CD14-positive monocyte (primary cell): ENCODE data around the gene ADAMTS17. TPM values are rescaled to one million over a fixed set of nuclear protein-coding genes. Genes with fewer than 3 reads are reported as not detected.

ENCODE experiments used
- DNase-seq, 3 donors: peaks; one replicate each; pipeline ENCODE4 v3.0.0-alpha.2; 2011 to 2022
- H2AFZ ChIP-seq: 2 replicates; pipeline ENCODE4 v1.6.0; 2012; ENCODE audit warnings: mild to moderate bottlenecking, low read depth, low read length, inconsistent platforms; ENCODE audit not compliant: insufficient read depth, poor library complexity, severe bottlenecking
- H3K27ac ChIP-seq, 2 donors: 1 replicate in 1 of 2; 2 replicates in 1 of 2; pipeline ENCODE4 v1.5.1; 2012 to 2013; ENCODE audit warnings: low read length in 2 of 2, control low read depth in 1 of 2, inconsistent platforms in 1 of 2, low read depth in 1 of 2, mild to moderate bottlenecking in 1 of 2
- H3K27me3 ChIP-seq, 2 donors: one replicate each; pipeline versions ENCODE4 v1.6.0 to v1.6.1; 2011 to 2013; ENCODE audit warnings: low read length in 2 of 2; ENCODE audit not compliant: control insufficient read depth in 2 of 2, insufficient read depth in 2 of 2
- H3K36me3 ChIP-seq, 2 donors: replicated peaks in 1 of 2; 1 replicate in 1 of 2; 2 replicates in 1 of 2; pipeline versions ENCODE4 v1.5.1 to v1.6.1; 2012 to 2013; ENCODE audit warnings: low read length in 2 of 2, control low read depth in 1 of 2, inconsistent platforms in 1 of 2, mild to moderate bottlenecking in 1 of 2; ENCODE audit not compliant: insufficient read depth in 2 of 2, control insufficient read depth in 1 of 2
- H3K4me1 ChIP-seq, 2 donors: 1 replicate in 1 of 2; 2 replicates in 1 of 2; pipeline versions ENCODE4 v1.5.1 to v1.6.1; 2012 to 2013; ENCODE audit warnings: low read length in 2 of 2, control low read depth in 1 of 2, inconsistent platforms in 1 of 2, mild to moderate bottlenecking in 1 of 2, moderate library complexity in 1 of 2; ENCODE audit not compliant: insufficient read depth in 2 of 2, control insufficient read depth in 1 of 2
- H3K4me2 ChIP-seq: replicated peaks from 2 replicates; pipeline ENCODE3; 2012; ENCODE audit warnings: low read length, moderate library complexity, mild to moderate bottlenecking; ENCODE audit not compliant: poor library complexity, severe bottlenecking; ENCODE audit errors: extremely low read depth
- H3K4me3 ChIP-seq, 3 experiments: fragments of 200-600 bp in 1 of 3; sonication (generic) in 1 of 3; replicated peaks in 1 of 3; 1 replicate in 2 of 3; 2 replicates in 1 of 3; pipeline ENCODE4 v1.5.1; 2011 to 2013; ENCODE audit warnings: low read length in 3 of 3, mild to moderate bottlenecking in 3 of 3, control low read depth in 2 of 3, low read depth in 2 of 3, inconsistent platforms in 1 of 3, moderate library complexity in 1 of 3
- H3K79me2 ChIP-seq: 2 replicates; pipeline ENCODE4 v1.6.0; 2012; ENCODE audit warnings: mild to moderate bottlenecking, control low read depth, inconsistent platforms, low read length, moderate library complexity; ENCODE audit not compliant: insufficient read depth
- H3K9ac ChIP-seq: 2 replicates; pipeline ENCODE4 v1.6.0; 2017; ENCODE audit warnings: low read length, mild to moderate bottlenecking; ENCODE audit not compliant: insufficient read depth, poor library complexity, severe bottlenecking
- H3K9me3 ChIP-seq, 2 donors: replicated peaks in 1 of 2; 1 replicate in 1 of 2; 2 replicates in 1 of 2; pipeline versions ENCODE4 v1.5.1 to v1.6.1; 2012 to 2013; ENCODE audit warnings: low read length in 2 of 2, control low read depth in 1 of 2; ENCODE audit not compliant: control insufficient read depth in 1 of 2, insufficient read depth in 1 of 2
- H4K20me1 ChIP-seq: 2 replicates; pipeline ENCODE4 v1.6.0; 2012; ENCODE audit warnings: mild to moderate bottlenecking, low read length, control low read depth, moderate library complexity; ENCODE audit not compliant: insufficient read depth
- H3K27ac Mint-ChIP-seq, 7 donors: one replicate each; pipeline ENCODE4 v1.8.0; 2020; ENCODE audit warnings: mild to moderate bottlenecking in 7 of 7, mixed read lengths in 7 of 7, moderate library complexity in 6 of 7, inconsistent platforms in 2 of 7
- H3K27me3 Mint-ChIP-seq, 3 donors: one replicate each; pipeline ENCODE4 v1.8.0; 2021 to 2022; ENCODE audit warnings: low read depth in 3 of 3, mild to moderate bottlenecking in 3 of 3, mixed read lengths in 3 of 3, moderate library complexity in 3 of 3, inconsistent platforms in 1 of 3
- H3K36me3 Mint-ChIP-seq, 2 donors: one replicate each; pipeline ENCODE4 v1.8.0; 2020; ENCODE audit warnings: mixed read lengths in 2 of 2, inconsistent platforms in 1 of 2, mild to moderate bottlenecking in 1 of 2
- H3K4me1 Mint-ChIP-seq: one replicate; pipeline ENCODE4 v1.8.0; 2020; ENCODE audit warnings: mild to moderate bottlenecking, mixed read lengths
- H3K4me3 Mint-ChIP-seq, 2 donors: one replicate each; pipeline ENCODE4 v1.8.0; 2020; ENCODE audit warnings: mild to moderate bottlenecking in 2 of 2, mixed read lengths in 2 of 2, moderate library complexity in 1 of 2
- H3K9me3 Mint-ChIP-seq, 7 donors: one replicate each; pipeline ENCODE4 v1.8.0; 2020 to 2022; ENCODE audit warnings: mixed read lengths in 7 of 7, mild to moderate bottlenecking in 6 of 7, moderate library complexity in 6 of 7, inconsistent platforms in 2 of 7
- CTCF ChIP-seq: fragments of 200-600 bp; IDR thresholded peaks from one replicate; pipeline ENCODE4 v1.8.0; 2022; ENCODE audit warnings: antibody characterized with exemption, mild to moderate bottlenecking
- WGBS: methylation state at CpG from one replicate; pipeline ENCODE4 v1.1.5; 2013; ENCODE audit warnings: missing lambda C conversion rate; ENCODE audit not compliant: insufficient coverage; 5-methylcytosine and 5-hydroxymethylcytosine counted together
- intact Hi-C, 2 donors: fragments of 100-400 bp; cut with micrococcal nuclease; formaldehyde crosslinking; loops; one replicate each; pipeline versions ENCODE4 v1.15.0 to v1.15.1; 2023
- polyA plus RNA-seq, 3 donors: library from polyadenylated mRNA; depleted of rRNA in 1 of 3; unstranded in 2 of 3; stranded (reverse) in 1 of 3; fragments of 300-500 nt in 2 of 3; fragments of >200 nt in 1 of 3; fragmentation: Illumina TruSeq in 2 of 3; gene quantifications; 1 replicate in 2 of 3; 2 replicates in 1 of 3; pipeline ENCODE4 v1.2.3, GENCODE V29; 2012 to 2021

The ADAMTS17 gene
- polyA plus RNA-seq, 3 donors = 0.03 to 0.25 TPM; not detected in 1

DNA sequence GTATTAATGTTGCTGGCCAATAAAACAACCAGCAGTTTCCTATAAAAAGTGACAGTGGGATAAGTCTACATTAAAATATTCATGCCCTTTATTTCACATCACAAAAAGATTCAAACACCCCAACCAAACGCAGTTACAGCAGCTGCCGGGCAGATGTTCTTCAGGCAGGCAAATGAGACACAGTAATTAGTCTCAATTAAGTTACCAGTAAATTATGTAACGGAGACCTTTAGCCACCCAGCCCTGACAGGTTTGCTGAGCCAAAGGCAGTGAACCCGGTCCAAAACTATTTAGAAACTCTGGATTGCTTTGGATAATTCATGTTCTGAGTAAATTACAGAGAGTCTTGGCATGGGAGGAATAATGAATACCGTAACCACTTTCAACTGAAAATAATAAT lies 319.4 kb downstream of the ADAMTS17 start:
- H3K79me2 ChIP-seq = no peaks in the 10 kb centered on the region
- intact Hi-C loops = no loop called here
- no peak overlapping the region for H3K27ac ChIP-seq
- H3K4me3 Mint-ChIP-seq = no peak overlapping the region
- no peak overlapping the region for H2AFZ ChIP-seq
- H3K36me3 ChIP-seq = no peaks in the 10 kb centered on the region
- no peaks in the 10 kb centered on the region for H3K4me1 Mint-ChIP-seq
- no peaks in the 10 kb centered on the region for H4K20me1 ChIP-seq
- H3K36me3 Mint-ChIP-seq = no peaks in the 10 kb centered on the region
- no peaks in the 10 kb centered on the region for H3K4me1 ChIP-seq
- H3K27ac Mint-ChIP-seq = no peak overlapping the region
- no CpG with 5 or more reads among the region's 5 CpGs for WGBS
- TF ChIP-seq CTCF = no peak
- peaks cover under 1 to 12% (median 4%) of the 10 kb centered on the region in 7 donors for H3K9me3 Mint-ChIP-seq
- DNase-seq = no peak
- H3K4me3 ChIP-seq = no peak overlapping the region
- H3K27me3 ChIP-seq = no peaks in the 10 kb centered on the region
- H3K27me3 Mint-ChIP-seq = peaks cover 0 to 3% (median 2%) of the 10 kb centered on the region in 3 donors
- H3K4me2 ChIP-seq = no peak overlapping the region
- no peak overlapping the region for H3K9ac ChIP-seq
- H3K9me3 ChIP-seq = peaks cover 2 to 3% of the 10 kb centered on the region in 2 donors

DNA sequence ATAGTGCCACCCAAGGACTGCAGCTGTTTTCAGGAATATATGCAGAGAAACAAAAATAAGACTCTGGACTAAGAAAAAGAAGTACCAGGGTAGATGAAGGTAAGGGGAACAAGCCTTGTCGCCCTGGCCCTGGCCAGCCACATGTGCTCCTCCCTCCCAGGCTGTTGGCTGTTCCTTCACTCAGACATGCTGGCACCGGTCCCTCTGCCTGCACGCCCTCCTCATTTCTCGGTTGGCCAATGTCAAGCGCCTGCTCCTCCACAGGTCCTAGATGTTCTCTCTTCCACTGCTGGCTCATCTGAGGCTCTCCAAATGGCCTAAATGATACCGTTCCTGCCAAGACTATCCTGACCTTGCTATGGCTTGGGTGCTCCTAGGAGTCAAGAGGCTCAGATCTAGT lies 320.1 kb downstream of the ADAMTS17 start:
- H3K9me3 Mint-ChIP-seq = peaks cover 3 to 17% (median 7%) of the 10 kb centered on the region in 7 donors
- H3K9me3 ChIP-seq = peaks cover 0 to 10% of the 10 kb centered on the region in 2 donors
- H4K20me1 ChIP-seq = no peaks in the 10 kb centered on the region
- no peak for TF ChIP-seq CTCF
- intact Hi-C loops = no loop called here
- no peak overlapping the region for H3K27ac Mint-ChIP-seq
- H3K4me2 ChIP-seq = no peak overlapping the region
- H3K4me3 ChIP-seq = no peak overlapping the region
- no peak overlapping the region for H3K4me3 Mint-ChIP-seq
- H3K36me3 ChIP-seq = no peaks in the 10 kb centered on the region
- DNase-seq = no peak
- no peaks in the 10 kb centered on the region for H3K4me1 Mint-ChIP-seq
- no peak overlapping the region for H2AFZ ChIP-seq
- no peaks in the 10 kb centered on the region for H3K79me2 ChIP-seq
- no peak overlapping the region for H3K27ac ChIP-seq
- H3K36me3 Mint-ChIP-seq = no peaks in the 10 kb centered on the region
- WGBS = 84% methylated on average over 6 of the region's 6 CpGs
- no peaks in the 10 kb centered on the region for H3K4me1 ChIP-seq
- no peaks in the 10 kb centered on the region for H3K27me3 ChIP-seq
- peaks cover 0 to 3% (median 2%) of the 10 kb centered on the region in 3 donors for H3K27me3 Mint-ChIP-seq
- H3K9ac ChIP-seq = no peak overlapping the region
